SK-MEL-5 (cell line): ENCODE results near the gene PAQR3. TPM values are rescaled to one million over a fixed set of nuclear protein-coding genes. Genes with fewer than 3 reads are reported as not detected.
"Not testable (repeated sequence)": the region's sequence is repeated elsewhere in the genome, so short reads cannot be mapped to it uniquely, and the experiment has no call there.

Experiments used
- DNase-seq: peaks from one replicate; pipeline ENCODE4 v3.0.0-alpha.2; 2016; ENCODE audit warnings: low read depth, low spot score
- in situ Hi-C: cut with HindIII; loops from 2 replicates; pipeline ENCODE4 v1.10.0; 2016; ENCODE audit warnings: low sequenced_read_pairs, high pct_unique_total_duplicates, low pct_unique_long_range_greater_than_20kb
- total RNA-seq: library from RNA; depleted of rRNA; stranded (reverse); fragments of >200 nt; shearing (Covaris generic); gene quantifications from 2 replicates; pipeline ENCODE4 v1.2.3, GENCODE V29; 2014

Gene PAQR3
- total RNA-seq, 1 experiment from 2014 or later = 11.6 TPM

DNA sequence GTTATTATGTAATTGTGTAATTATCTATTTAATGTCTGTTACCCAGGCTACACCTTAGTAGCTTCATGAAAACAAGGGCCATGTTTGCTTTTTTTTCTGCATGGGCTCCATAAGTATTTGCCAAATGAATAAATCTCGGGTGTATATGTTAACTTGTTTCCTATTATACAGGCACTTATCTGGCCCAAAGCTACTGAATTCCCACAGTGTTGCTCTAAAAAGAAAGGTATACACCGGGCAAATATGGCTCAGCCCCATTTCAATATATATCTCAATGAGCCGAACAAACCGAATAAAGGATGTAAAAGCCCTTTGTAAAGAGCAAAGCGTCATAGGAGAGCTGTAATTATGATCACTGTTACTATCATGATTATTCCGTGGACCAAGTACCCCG lies 767 bp downstream of the PAQR3 start:
- in situ Hi-C loops = no loop called here
- DNase-seq = no peak

GRCh38 chr4:78937837-78938236 lies 1.4 kb downstream of the PAQR3 start:
- in situ Hi-C loops = no loop called here
- no peak for DNase-seq

GRCh38 chr4:78936989-78937388 lies 2.2 kb downstream of the PAQR3 start:
- in situ Hi-C loops = no loop called here
- no peak for DNase-seq

DNA sequence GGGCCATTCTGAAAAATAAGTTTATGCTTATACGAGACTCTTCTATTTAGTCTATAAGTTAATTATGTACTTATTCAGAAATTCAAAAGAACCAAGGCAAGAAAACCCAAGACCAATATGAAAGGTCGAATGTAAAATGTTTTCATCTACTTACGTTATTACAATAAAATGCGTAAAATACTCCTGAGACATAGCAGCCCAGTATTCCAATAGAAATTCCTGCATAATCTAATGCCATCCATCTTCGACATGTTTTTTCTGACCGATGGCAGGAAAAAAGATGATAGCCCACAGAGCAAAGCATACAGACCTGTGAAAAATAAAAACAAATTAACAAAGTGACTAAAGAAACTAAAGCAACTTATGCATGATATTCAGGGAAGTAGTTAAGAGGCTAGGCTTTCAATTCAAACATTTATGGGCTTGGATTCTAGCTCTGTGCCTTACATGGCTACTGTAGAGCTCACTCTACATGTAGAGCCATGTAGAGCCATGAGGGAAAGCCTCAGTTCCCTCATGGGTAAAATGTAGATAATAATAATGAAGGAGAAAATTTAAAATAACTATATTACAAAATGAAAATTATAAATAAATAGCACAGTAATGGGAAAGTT lies 9.1 kb downstream of the PAQR3 start:
- in situ Hi-C loops = no loop called here
- no peak for DNase-seq

GRCh38 chr4:78928835-78929234 lies 10.4 kb downstream of the PAQR3 start:
- no peak for DNase-seq
- in situ Hi-C loops = no loop called here

DNA sequence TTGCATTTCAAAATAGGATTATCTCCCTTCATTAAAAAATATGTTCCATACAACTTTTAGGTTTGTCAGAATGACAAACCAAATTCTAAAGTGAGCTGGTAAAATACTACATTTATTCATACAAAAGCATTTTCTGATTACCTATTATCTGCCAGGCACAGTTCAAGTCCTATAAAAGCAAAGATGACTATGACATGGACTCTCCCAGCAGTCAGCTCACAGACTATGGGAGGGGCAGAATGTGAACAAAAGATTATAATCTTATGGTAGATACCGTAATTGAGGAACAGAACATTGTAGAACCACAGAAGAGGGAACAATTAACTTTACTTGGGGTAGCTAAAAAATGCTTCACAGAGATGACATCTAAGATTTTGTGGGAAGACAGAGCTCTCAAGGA lies 12.4 kb downstream of the PAQR3 start:
- in situ Hi-C loops = no loop called here
- no peak for DNase-seq

GRCh38 chr4:78923464-78924312 lies 15.6 kb downstream of the PAQR3 start:
- no peak for DNase-seq
- in situ Hi-C loops = no loop called here

DNA sequence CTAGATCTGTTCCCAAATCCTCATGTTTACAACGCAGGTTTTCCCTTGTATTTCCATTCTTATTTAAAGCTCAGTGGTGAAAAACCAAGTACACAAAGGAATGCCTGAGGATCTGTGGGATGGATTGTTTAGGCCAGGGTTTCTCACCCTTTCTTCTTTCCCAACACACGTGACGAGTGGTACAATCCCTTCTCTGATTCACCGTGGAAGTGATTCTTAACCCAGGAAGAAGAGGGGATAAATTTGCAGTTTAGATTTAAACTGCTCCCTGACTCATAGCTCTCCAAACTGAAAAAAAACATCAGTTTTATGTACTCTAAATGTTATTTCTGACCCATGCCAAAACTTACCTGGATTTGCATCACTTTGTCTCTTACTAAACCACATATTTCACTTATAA lies 17.0 kb downstream of the PAQR3 start:
- no peak for DNase-seq
- in situ Hi-C loops = no loop called here

GRCh38 chr4:78910612-78911011 lies 28.6 kb downstream of the PAQR3 start:
- in situ Hi-C loops = no loop called here
- DNase-seq = no peak

DNA sequence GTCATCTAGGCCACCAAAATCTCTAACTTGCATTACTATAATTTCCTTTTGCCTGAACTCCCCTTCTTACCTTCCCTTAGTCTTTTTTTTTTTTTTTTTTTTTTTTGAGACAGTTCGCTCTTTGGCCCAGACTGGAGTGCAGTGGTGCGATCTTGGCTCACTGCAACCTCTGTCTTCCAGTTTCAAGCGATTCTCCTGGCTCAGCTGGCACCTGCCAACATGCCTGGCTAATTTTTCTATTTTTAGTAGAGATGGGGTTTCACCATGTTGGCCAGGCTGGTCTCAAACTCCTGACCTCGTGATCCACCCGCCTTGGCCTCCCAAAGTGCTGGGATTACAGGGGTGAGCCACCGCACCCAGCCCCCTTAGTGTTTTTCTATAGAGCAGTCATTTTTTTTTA lies 30.3 kb downstream of the PAQR3 start:
- DNase-seq, in situ Hi-C loops: not testable (repeated sequence)

DNA sequence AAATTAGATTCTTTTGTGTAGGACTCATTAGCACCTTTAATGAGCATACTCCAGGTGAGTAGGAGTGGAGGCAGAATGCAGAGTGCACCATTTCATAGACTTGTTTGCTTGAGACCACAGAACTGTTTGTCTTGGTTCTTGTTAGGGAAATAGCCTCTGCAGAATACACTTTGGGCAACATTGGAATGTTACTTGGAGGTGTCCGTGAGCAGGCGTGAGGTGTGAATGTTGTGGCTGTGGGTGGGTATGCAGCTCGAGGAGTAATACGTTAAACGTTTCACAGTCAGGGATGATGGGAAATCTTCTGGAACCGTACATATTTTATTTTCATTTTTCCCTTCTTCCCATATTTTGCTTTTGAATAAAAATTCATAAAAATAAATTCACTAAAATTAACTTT lies 31.6 kb downstream of the PAQR3 start:
- in situ Hi-C loops = no loop called here
- no peak for DNase-seq

DNA sequence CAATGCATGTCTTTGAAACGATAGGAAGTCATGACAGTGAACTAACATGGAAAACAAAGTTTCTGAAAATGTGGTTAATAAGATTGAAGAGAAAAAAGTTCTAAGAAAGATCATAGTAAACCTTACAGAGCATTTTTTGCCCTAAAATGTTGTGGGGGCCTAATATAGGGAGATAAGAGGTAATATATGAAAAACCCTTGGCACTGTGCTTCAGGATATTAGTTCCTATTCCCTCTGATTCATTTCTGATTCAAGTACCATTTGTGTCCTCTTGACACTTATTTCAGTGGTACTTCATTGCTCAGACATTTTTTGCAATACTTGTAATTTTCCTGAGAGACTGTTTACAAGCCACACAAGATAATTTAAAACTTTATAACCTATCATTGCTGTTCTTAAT lies 35.1 kb downstream of the PAQR3 start:
- DNase-seq = no peak
- in situ Hi-C loops = no loop called here

- no peak for DNase-seq
- in situ Hi-C loops = no loop called here
Measured at GRCh38 chr4:78902298-78902697, 36.9 kb downstream of the PAQR3 start.

DNA sequence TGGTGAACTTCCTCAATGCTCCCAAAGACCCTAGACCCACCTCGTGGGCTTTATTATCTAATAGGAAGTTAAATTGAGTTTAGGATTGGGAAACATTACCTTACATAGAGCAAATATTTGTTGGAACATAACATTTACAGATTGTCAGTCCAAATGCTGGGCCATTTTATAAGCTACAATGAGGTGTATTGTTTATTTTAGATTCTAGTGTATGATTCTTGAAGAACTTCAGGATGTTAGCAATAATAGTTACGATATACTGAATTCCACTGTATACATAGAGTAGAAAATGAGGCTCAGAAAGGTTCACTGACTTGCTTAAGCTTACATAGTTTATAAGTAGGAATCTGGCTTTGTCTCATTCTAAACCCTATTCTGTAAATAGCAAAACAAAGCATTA lies 37.4 kb downstream of the PAQR3 start:
- in situ Hi-C loops = no loop called here
- DNase-seq = no peak

GRCh38 chr4:78899302-78899701 lies 39.9 kb downstream of the PAQR3 start:
- in situ Hi-C loops = no loop called here
- no peak for DNase-seq

DNA sequence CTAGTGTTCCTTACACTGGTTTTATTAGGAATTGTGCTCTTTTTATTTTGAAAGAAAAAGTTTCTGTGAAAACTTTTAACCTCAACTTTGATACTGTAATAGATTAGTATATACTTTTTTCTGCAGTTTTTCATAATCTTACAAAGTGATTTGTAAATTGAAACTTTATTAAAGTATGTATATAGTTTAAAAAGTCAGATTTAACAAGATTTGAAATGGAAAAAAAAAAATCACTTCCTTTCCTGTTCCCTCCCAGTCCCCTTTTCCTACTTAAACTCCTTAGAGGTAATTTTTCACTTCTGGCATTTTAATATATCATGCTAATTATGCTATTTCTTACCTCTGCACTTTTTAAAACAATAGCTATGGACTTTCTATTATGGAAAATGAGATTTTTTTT lies 49.3 kb downstream of the PAQR3 start:
- in situ Hi-C loops = no loop called here
- no peak for DNase-seq

DNA sequence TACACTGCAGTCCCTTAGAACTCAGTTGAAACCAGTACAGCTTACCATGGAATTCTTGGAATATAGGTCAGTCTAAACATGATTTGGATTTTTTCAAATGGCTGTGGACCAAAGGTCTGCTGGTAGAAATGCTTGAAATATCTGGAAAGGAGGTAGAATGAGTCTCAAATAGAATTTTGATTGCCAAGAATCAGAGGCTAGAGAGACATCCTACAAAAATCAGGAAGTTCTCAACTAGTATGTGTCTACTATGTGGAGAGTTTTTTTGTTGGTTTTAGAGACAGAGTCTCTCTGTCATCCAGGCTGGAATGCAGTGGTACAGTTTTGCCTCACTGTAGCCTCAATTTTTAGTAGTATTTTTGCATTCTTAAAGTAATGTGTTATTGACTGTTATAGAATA lies 53.6 kb downstream of the PAQR3 start:
- no peak for DNase-seq
- in situ Hi-C loops = no loop called here

DNA sequence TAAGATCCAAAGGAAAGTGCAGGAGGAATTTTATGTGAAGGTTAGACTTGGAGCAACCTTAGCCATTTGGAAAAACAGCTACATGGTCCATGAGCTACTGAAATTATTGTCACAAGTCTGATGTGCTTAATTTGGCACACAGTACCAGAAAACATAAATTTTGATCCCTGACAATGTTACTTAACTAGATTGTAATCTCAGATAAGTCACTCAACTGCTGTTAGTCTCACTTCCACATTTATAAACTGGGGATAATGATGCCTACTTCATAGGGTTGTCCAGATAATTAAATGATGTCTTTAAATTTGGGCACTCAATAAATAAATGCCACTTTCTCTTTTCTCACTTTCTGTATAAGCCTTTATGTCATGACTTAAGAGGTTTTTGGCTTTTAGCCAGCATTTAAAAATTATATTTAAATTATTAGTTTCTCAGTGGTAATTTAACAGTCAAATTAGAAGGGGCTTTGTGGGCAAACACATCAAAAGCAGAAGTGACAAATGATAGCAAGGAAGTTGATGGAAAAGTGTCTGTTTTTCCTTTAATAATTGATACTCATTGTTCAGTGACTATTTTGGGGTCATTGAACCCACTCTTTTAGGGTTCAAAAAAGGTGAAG lies 58.3 kb downstream of the PAQR3 start:
- DNase-seq = no peak
- in situ Hi-C loops = no loop called here

DNA sequence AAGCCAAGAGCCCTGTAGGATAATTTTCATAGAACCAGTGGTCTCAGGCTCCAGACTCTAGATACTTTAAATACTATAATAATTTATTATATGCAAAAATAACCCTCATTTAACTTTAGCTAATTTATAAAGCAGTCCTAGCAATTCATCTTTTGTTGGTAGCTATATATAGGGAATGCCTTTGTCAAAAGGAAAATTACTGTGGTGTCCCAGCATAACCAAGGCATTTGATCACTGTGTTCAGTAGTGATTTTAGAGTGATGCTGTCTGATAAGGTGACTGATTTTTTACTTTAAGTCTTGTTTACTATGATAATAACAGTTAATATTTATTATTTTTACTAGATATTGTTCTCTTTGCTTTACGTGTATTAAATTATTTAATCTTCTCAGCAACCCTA lies 61.2 kb downstream of the PAQR3 start:
- in situ Hi-C loops = no loop called here
- DNase-seq = no peak
